SK-N-SH treated with all-trans-retinoic acid at 6 μM for 48 hours (cell line): ENCODE results near the gene OR2A5.

Source experiments
- ATAC-seq: fragments of 200-7000 bp; cut with Tn5 transposase; 3 replicates; pipeline ENCODE4 v1.9.1; 2020; ENCODE audit warnings: mild to moderate bottlenecking, moderate library complexity
- ARNTL ChIP-seq: fragments of 450-650 bp; formaldehyde crosslinking; IDR thresholded peaks from 2 replicates; pipeline ENCODE4 v1.5.0; 2020; ENCODE audit warnings: low read depth, mild to moderate bottlenecking, moderate library complexity, borderline replicate concordance
- BACH2 ChIP-seq: fragments of 250-450 bp; sonication (Bioruptor Pico); IDR thresholded peaks from 2 replicates; pipeline ENCODE4 v1.9.0; 2021; ENCODE audit warnings: mild to moderate bottlenecking, borderline replicate concordance
- CSDC2 ChIP-seq: fragments of 250-450 bp; sonication (Bioruptor Pico); IDR thresholded peaks from 2 replicates; pipeline ENCODE4 v1.5.0; 2020; ENCODE audit warnings: mild to moderate bottlenecking, moderate library complexity
- CSRNP3 ChIP-seq: fragments of 250-450 bp; sonication (Bioruptor Pico); IDR thresholded peaks from 2 replicates; pipeline ENCODE4 v1.5.1; 2021; ENCODE audit warnings: mild to moderate bottlenecking, moderate library complexity
- ESRRG ChIP-seq: fragments of 250-450 bp; sonication (Bioruptor Pico); IDR thresholded peaks from 2 replicates; pipeline ENCODE4 v1.6.1; 2021; ENCODE audit warnings: mild to moderate bottlenecking
- GLIS3 ChIP-seq: fragments of 250-450 bp; sonication (Bioruptor Pico); IDR thresholded peaks from 2 replicates; pipeline ENCODE4 v1.5.0; 2020; ENCODE audit warnings: mild to moderate bottlenecking, moderate library complexity
- ISL1 ChIP-seq: fragments of 250-450 bp; sonication (Bioruptor Pico); IDR thresholded peaks from 2 replicates; pipeline ENCODE4 v2.1.2; 2022; ENCODE audit warnings: mild to moderate bottlenecking, moderate library complexity
- OSR1 ChIP-seq: fragments of 250-450 bp; sonication (Bioruptor Pico); IDR thresholded peaks from 2 replicates; pipeline ENCODE4 v1.8.0; 2022; ENCODE audit warnings: moderate library complexity, mild to moderate bottlenecking, inconsistent platforms
- PATZ1 ChIP-seq: fragments of 250-450 bp; sonication (Bioruptor Pico); IDR thresholded peaks from 2 replicates; pipeline ENCODE4 v1.8.0; 2020; ENCODE audit warnings: mild to moderate bottlenecking, moderate library complexity, borderline replicate concordance
- PPARA ChIP-seq: fragments of 250-450 bp; sonication (Bioruptor Pico); IDR thresholded peaks from 2 replicates; pipeline ENCODE4 v1.5.0; 2020; ENCODE audit warnings: mild to moderate bottlenecking, borderline replicate concordance
- RARB ChIP-seq: fragments of 250-450 bp; sonication (Bioruptor Pico); IDR thresholded peaks from 2 replicates; pipeline ENCODE4 v1.8.0; 2021; ENCODE audit warnings: mild to moderate bottlenecking, moderate library complexity
- TCF4 ChIP-seq: fragments of 250-450 bp; sonication (Bioruptor Pico); IDR thresholded peaks from 2 replicates; pipeline ENCODE4 v1.8.0; 2021; ENCODE audit warnings: mild to moderate bottlenecking, moderate library complexity, borderline replicate concordance
- TOX ChIP-seq: fragments of 250-450 bp; sonication (Bioruptor Pico); IDR thresholded peaks from 2 replicates; pipeline ENCODE4 v1.8.0; 2021; ENCODE audit warnings: mild to moderate bottlenecking, moderate library complexity, borderline replicate concordance
- ZC3H10 ChIP-seq: fragments of 250-450 bp; sonication (Bioruptor Pico); IDR thresholded peaks from 2 replicates; pipeline ENCODE4 v1.5.1; 2021; ENCODE audit warnings: mild to moderate bottlenecking, moderate library complexity
- ZFP3 ChIP-seq: fragments of 250-450 bp; sonication (Bioruptor Pico); IDR thresholded peaks from 2 replicates; pipeline ENCODE4 v1.5.0; 2020; ENCODE audit warnings: mild to moderate bottlenecking, moderate library complexity
- ZFP30 ChIP-seq: fragments of 450-650 bp; formaldehyde crosslinking; IDR thresholded peaks from 2 replicates; pipeline ENCODE4 v1.5.0; 2022; ENCODE audit warnings: mild to moderate bottlenecking, moderate library complexity
- ZNF565 ChIP-seq: fragments of 450-650 bp; formaldehyde crosslinking; conservative IDR thresholded peaks from 2 replicates; pipeline ENCODE4 v1.5.0; 2020; ENCODE audit warnings: low read depth, mild to moderate bottlenecking, moderate library complexity
- ZNF70 ChIP-seq: fragments of 450-650 bp; formaldehyde crosslinking; IDR thresholded peaks from 2 replicates; pipeline ENCODE4 v1.5.0; 2020; ENCODE audit warnings: mild to moderate bottlenecking, moderate library complexity
- ZNF8 ChIP-seq: fragments of 450-650 bp; formaldehyde crosslinking; IDR thresholded peaks from 2 replicates; pipeline ENCODE4 v1.5.0; 2020; ENCODE audit warnings: mild to moderate bottlenecking, moderate library complexity
- TF ChIP-seq, protein P1 (sequence below): fragments of 250-450 bp; sonication (Bioruptor Pico); IDR thresholded peaks from 2 replicates; pipeline ENCODE4 v1.8.0; 2021; ENCODE audit warnings: low read depth, mild to moderate bottlenecking, moderate library complexity, borderline replicate concordance
- TF ChIP-seq, protein P2 (sequence below): fragments of 250-450 bp; sonication (Bioruptor Pico); IDR thresholded peaks from 2 replicates; pipeline ENCODE4 v1.5.1; 2020; ENCODE audit warnings: low read depth, mild to moderate bottlenecking, moderate library complexity

Gene OR2A5

DNA sequence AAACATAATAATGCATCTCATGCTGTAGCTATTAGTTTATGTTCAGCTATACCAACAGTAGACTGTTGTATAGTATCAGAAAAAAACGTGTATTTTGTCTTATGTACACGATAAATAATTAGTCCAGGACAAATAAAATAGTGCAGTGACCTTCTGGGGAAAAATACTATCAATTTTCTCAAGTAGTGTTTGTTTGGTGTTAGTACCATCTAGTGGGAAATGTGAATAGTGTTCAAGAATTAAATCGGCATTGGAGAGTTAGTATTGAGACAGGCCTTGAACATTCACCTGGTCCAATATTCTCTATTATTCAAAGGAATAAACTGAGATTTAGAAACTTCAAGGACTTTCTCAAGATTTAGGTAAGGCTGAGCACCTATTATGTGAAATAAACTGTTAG is 21.7 kb upstream of the OR2A5 start:
- ATAC-seq, result peak; percentile 88
- TF ChIP-seq ZC3H10 (CRISPR knock-in tag) (no peak), TCF4 (CRISPR knock-in tag) (no peak), RARB (CRISPR knock-in tag) (no peak), OSR1 (no peak), ZFP30 (CRISPR knock-in tag) (no peak), PPARA (CRISPR knock-in tag) (no peak)
- TF ChIP-seq, protein P1, sequence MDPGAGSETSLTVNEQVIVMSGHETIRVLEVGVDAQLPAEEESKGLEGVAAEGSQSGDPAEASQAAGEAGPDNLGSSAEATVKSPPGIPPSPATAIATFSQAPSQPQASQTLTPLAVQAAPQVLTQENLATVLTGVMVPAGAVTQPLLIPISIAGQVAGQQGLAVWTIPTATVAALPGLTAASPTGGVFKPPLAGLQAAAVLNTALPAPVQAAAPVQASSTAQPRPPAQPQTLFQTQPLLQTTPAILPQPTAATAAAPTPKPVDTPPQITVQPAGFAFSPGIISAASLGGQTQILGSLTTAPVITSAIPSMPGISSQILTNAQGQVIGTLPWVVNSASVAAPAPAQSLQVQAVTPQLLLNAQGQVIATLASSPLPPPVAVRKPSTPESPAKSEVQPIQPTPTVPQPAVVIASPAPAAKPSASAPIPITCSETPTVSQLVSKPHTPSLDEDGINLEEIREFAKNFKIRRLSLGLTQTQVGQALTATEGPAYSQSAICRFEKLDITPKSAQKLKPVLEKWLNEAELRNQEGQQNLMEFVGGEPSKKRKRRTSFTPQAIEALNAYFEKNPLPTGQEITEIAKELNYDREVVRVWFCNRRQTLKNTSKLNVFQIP (CRISPR knock-in tag), result no peak

- TF ChIP-seq, protein P1 (CRISPR knock-in tag), result no peak
- no peak for TF ChIP-seq ZC3H10 (CRISPR knock-in tag)
- TF ChIP-seq ESRRG (CRISPR knock-in tag), result no peak
- no peak for TF ChIP-seq BACH2 (CRISPR knock-in tag)
- no peak for TF ChIP-seq TCF4 (CRISPR knock-in tag)
- no peak for TF ChIP-seq ZNF70 (CRISPR knock-in tag)
- no peak for TF ChIP-seq ZNF565
- no peak for TF ChIP-seq PATZ1 (CRISPR knock-in tag)
- TF ChIP-seq, all 23 proteins: peak for 0
- no peak for ATAC-seq
Measured at GRCh38 chr7:144027974-144028373, 20.8 kb upstream of the OR2A5 start.

GRCh38 chr7:144028547-144028946 is 20.2 kb upstream of the OR2A5 start:
- ATAC-seq, result no peak

GRCh38 chr7:144032516-144032915 is 16.2 kb upstream of the OR2A5 start:
- ATAC-seq, result no peak
- TF ChIP-seq TOX (CRISPR knock-in tag) (no peak), CSDC2 (CRISPR knock-in tag) (no peak), CSRNP3 (CRISPR knock-in tag) (no peak), GLIS3 (CRISPR knock-in tag) (no peak), ZFP3 (CRISPR knock-in tag) (no peak), OSR1 (no peak), PATZ1 (CRISPR knock-in tag) (no peak), BACH2 (CRISPR knock-in tag) (no peak), ISL1 (CRISPR knock-in tag) (no peak), ZNF8 (CRISPR knock-in tag) (no peak)

More at GRCh38 chr7:144028547-144028946, 20.2 kb upstream of the OR2A5 start:
- TF ChIP-seq, protein P1 (CRISPR knock-in tag), result no peak
- TF ChIP-seq ESRRG (CRISPR knock-in tag), result no peak
- TF ChIP-seq ZNF8 (CRISPR knock-in tag), result no peak
- no peak for TF ChIP-seq ISL1 (CRISPR knock-in tag)
- TF ChIP-seq ZC3H10 (CRISPR knock-in tag), result no peak
- TF ChIP-seq, protein P2, sequence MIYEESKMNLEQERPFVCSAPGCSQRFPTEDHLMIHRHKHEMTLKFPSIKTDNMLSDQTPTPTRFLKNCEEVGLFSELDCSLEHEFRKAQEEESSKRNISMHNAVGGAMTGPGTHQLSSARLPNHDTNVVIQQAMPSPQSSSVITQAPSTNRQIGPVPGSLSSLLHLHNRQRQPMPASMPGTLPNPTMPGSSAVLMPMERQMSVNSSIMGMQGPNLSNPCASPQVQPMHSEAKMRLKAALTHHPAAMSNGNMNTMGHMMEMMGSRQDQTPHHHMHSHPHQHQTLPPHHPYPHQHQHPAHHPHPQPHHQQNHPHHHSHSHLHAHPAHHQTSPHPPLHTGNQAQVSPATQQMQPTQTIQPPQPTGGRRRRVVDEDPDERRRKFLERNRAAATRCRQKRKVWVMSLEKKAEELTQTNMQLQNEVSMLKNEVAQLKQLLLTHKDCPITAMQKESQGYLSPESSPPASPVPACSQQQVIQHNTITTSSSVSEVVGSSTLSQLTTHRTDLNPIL (CRISPR knock-in tag), result no peak
- TF ChIP-seq ARNTL (CRISPR knock-in tag), result no peak
- TF ChIP-seq ZNF565, result no peak
